ENCODE measurements around the gene HSPA12A.

HSPA12A gene

DNA sequence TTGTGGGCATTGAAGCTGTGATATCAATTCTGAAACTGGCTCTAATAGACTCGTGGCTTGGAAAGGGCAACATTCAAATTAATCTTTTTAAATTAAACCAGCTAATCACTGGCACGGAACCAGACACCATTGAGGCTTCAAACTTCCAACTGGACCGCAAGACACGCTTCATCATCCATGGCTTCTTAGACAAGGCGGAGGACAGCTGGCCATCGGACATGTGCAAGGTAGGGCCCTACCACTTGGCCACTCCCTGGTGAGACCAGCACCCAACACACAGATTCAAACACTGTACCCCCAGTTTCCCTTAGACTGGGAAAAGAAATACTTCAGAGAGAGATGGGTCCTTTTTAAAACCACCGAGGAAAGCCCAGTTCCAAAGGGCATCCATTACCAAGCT is 116.5 kb downstream of the HSPA12A start:
- Mint-ChIP-seq H3K4me1 (no peaks in the 10 kb centered on the region), H3K36me3 (ENCODE audit: low read depth) (no peaks in the 10 kb centered on the region), H3K27me3 (ENCODE audit: low read depth) (peaks cover 43% of the 10 kb centered on the region), H3K9me3 (no peaks in the 10 kb centered on the region), H3K4me3 (no peak overlapping the region), H3K27ac (no peak overlapping the region)
- TF ChIP-seq, protein P1, sequence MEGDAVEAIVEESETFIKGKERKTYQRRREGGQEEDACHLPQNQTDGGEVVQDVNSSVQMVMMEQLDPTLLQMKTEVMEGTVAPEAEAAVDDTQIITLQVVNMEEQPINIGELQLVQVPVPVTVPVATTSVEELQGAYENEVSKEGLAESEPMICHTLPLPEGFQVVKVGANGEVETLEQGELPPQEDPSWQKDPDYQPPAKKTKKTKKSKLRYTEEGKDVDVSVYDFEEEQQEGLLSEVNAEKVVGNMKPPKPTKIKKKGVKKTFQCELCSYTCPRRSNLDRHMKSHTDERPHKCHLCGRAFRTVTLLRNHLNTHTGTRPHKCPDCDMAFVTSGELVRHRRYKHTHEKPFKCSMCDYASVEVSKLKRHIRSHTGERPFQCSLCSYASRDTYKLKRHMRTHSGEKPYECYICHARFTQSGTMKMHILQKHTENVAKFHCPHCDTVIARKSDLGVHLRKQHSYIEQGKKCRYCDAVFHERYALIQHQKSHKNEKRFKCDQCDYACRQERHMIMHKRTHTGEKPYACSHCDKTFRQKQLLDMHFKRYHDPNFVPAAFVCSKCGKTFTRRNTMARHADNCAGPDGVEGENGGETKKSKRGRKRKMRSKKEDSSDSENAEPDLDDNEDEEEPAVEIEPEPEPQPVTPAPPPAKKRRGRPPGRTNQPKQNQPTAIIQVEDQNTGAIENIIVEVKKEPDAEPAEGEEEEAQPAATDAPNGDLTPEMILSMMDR (IDR thresholded peaks at IDR 0.05; ENCODE audit: unreplicated experiment in 3 of 3), result no peak

DNA sequence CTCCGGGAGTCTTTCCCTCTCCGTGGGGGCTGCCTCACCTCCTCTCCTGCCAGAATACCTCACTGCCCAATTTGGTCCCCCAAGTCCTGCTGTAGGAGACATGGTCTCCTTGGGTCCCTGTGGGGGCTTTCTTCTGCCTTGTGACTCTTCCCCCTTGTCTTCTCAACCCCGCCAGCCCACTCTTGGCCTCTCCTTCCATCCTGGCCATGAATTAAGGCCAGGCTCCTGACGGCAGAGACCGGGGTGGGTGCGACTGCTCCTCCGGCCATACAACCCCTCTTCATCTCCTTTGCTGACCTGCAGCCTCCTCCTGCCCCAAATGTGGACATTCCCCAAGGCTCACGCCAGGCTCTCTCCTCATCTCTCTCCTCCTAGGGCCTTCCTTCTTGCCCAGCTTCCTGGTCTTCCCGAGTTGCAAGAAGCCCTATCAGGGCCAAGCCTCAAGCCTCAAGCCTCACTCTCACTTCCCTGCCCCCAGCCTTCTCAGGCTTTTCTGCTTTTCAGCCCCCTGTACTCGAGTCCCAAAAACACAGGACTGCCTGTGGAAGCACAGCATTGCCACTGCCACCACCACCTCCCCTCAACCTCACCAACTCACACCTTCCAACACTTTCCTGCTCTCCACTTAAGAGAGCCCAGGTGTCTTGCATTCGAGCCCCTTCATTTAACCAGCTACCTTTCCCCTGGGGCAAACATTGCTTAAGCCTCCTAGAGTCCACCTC is 120.3 kb downstream of the HSPA12A start:
- no peaks in the 10 kb centered on the region for H3K36me3 Mint-ChIP-seq (ENCODE audit: low read depth)
- H3K9me3 Mint-ChIP-seq, result no peaks in the 10 kb centered on the region
- no peaks in the 10 kb centered on the region for H3K4me1 Mint-ChIP-seq
- H3K27ac Mint-ChIP-seq, result no peak overlapping the region
- H3K27me3 Mint-ChIP-seq (ENCODE audit: low read depth), result peaks cover 23% of the 10 kb centered on the region
- no peak overlapping the region for H3K4me3 Mint-ChIP-seq
- TF ChIP-seq, protein P1 (IDR thresholded peaks at IDR 0.05; ENCODE audit: unreplicated experiment in 3 of 3), result no peak

DNA sequence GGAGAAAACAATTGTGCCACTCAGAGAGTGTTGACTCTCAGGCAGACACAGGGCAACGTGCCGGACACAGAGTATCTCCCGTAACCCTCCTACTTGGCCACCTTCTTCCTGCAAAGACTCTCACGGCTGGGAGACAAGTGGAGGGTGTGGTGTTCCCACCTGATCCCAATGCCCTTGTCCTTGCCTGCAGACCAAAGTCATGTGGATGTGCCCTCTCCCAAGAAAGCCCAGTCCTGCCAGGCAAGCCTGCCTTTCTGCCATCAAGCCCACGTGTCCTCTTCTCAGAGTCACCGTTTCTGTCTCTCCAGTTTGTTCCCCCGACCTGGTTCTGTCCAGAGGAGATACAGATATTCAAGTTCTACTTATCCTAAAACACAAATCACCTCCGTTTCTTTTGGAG is 120.9 kb downstream of the HSPA12A start:
- peaks cover 17% of the 10 kb centered on the region for H3K27me3 Mint-ChIP-seq (ENCODE audit: low read depth)
- no peaks in the 10 kb centered on the region for H3K36me3 Mint-ChIP-seq (ENCODE audit: low read depth)
- TF ChIP-seq, protein P1 (IDR thresholded peaks at IDR 0.05; ENCODE audit: unreplicated experiment in 3 of 3), result no peak
- H3K9me3 Mint-ChIP-seq, result no peaks in the 10 kb centered on the region
- no peaks in the 10 kb centered on the region for H3K4me1 Mint-ChIP-seq
- no peak overlapping the region for H3K4me3 Mint-ChIP-seq
- H3K27ac Mint-ChIP-seq, result no peak overlapping the region

Measured in nephron (organoid).